ENCODE results near the gene PALD1. TPM values are rescaled to one million over a fixed set of nuclear protein-coding genes. Genes with fewer than 3 reads are reported as not detected.

Gene PALD1
- total RNA-seq, 2 experiments from 2014 or later: 0.36 to 0.44 TPM

DNA sequence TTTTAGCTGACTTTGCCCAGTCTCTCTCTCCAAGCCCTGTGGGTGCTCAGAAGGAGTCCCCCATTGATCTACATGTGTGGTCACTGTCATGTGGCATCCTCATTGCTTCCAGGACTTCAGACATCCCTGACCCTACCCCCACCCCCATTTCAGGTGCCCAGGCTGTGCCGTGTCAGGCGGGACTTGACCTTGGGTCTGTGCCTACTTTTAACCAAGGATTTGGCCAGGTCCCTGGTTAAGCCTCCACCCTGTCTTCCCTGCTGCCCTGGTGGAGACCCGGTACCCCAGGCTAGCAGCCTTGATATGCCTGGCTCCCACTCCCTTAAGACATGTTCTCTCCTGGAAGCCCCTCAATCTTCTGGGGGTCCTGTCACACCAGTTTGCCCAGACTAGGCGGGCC is 92.7 kb downstream of the PALD1 start:
- Histone ChIP-seq H3K4me1 (ENCODE audit: insufficient read depth, low read length) (peaks cover 14% of the 10 kb centered on the region), H3K4me3 (ENCODE audit: low read length) (no peak overlapping the region), H3K27me3 (ENCODE audit: control insufficient read depth in 1 of 2, insufficient read depth in 2 of 2, low read length in 2 of 2) (no peaks in the 10 kb centered on the region), H3K27ac (ENCODE audit: low read depth in 1 of 2, low read length in 2 of 2) (no peak overlapping the region), H3K36me3 (ENCODE audit: insufficient read depth, low read length) (no peaks in the 10 kb centered on the region), H3K9me3 (ENCODE audit: control insufficient read depth in 1 of 2, insufficient read depth in 1 of 2, low read length in 2 of 2) (no peaks in the 10 kb centered on the region)
- intact Hi-C loops (cut with DNase I, micrococcal nuclease): no loop called here
- ChIA-PET CTCF (no interaction called here), POLR2A (no interaction called here)
- no peak for DNase-seq
- Mint-ChIP-seq H3K4me1 (ENCODE audit: low read depth) (peaks cover 9% of the 10 kb centered on the region), H3K27me3 (no peaks in the 10 kb centered on the region), H3K4me3 (no peak overlapping the region), H3K36me3 (ENCODE audit: low read depth) (no peaks in the 10 kb centered on the region), H3K27ac (no peak overlapping the region), H3K9me3 (no peaks in the 10 kb centered on the region)
- TF ChIP-seq, protein P1, sequence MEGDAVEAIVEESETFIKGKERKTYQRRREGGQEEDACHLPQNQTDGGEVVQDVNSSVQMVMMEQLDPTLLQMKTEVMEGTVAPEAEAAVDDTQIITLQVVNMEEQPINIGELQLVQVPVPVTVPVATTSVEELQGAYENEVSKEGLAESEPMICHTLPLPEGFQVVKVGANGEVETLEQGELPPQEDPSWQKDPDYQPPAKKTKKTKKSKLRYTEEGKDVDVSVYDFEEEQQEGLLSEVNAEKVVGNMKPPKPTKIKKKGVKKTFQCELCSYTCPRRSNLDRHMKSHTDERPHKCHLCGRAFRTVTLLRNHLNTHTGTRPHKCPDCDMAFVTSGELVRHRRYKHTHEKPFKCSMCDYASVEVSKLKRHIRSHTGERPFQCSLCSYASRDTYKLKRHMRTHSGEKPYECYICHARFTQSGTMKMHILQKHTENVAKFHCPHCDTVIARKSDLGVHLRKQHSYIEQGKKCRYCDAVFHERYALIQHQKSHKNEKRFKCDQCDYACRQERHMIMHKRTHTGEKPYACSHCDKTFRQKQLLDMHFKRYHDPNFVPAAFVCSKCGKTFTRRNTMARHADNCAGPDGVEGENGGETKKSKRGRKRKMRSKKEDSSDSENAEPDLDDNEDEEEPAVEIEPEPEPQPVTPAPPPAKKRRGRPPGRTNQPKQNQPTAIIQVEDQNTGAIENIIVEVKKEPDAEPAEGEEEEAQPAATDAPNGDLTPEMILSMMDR (IDR thresholded peaks at IDR 0.05): no peak
- no peak for ATAC-seq (ENCODE audit: poor library complexity)

DNA sequence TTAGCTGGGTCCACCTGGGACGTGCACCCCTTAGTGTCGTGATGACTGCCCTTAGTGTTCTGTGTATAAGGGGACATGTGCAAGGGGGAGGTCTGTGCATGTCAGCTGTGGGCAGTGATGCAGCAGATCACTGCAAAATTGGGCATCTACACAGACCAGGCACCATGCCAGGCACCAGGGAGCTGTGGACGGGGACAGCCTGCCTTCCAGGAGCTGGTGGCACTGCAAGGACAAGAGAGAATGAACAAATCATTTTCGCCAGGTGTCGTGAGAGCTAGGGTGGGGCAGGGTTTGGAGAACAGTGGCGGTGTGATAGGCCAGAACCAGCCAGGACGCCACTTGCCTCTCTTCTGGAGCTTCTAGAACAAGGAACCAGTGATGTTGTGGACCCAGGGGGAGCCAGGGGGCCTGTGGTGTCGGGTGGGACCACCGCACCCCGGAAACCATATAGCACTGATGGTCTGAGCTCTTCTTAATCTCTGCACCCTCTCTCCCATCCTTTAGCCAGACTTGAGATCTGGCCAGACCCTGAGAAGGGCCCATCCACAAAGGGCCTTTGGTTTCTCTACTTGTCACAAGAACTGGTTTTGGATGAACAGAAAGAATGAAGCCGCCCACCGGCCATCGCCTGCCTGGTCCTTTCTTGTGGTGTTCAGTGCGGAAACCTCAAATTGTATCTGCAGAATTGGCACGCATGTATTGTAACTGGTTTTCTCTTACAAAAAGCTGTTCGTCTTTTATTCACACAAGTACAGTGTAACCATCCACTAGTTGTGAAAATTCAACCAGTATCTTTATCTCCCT is 93.3 kb downstream of the PALD1 start:
- H3K9me3 ChIP-seq (ENCODE audit: control insufficient read depth in 1 of 2, insufficient read depth in 1 of 2, low read length in 2 of 2): no peaks in the 10 kb centered on the region
- no peak for ATAC-seq (ENCODE audit: poor library complexity)
- no peaks in the 10 kb centered on the region for H3K36me3 Mint-ChIP-seq (ENCODE audit: low read depth)
- H3K4me3 Mint-ChIP-seq: no peak overlapping the region
- H3K27me3 ChIP-seq (ENCODE audit: control insufficient read depth in 1 of 2, insufficient read depth in 2 of 2, low read length in 2 of 2): no peaks in the 10 kb centered on the region
- no peak overlapping the region for H3K27ac Mint-ChIP-seq
- DNase-seq: no peak
- no peak overlapping the region for H3K4me3 ChIP-seq (ENCODE audit: low read length)
- TF ChIP-seq, protein P1 (IDR thresholded peaks at IDR 0.05): no peak
- no peaks in the 10 kb centered on the region for H3K27me3 Mint-ChIP-seq
- POLR2A ChIA-PET: no interaction called here
- no peaks in the 10 kb centered on the region for H3K9me3 Mint-ChIP-seq
- H3K4me1 ChIP-seq (ENCODE audit: insufficient read depth, low read length): peaks cover 20% of the 10 kb centered on the region
- peaks cover 15% of the 10 kb centered on the region for H3K4me1 Mint-ChIP-seq (ENCODE audit: low read depth)
- H3K27ac ChIP-seq (ENCODE audit: low read depth in 1 of 2, low read length in 2 of 2): no peak overlapping the region
- CTCF ChIA-PET: no interaction called here
- intact Hi-C loops (cut with DNase I, micrococcal nuclease): no loop called here
- H3K36me3 ChIP-seq (ENCODE audit: insufficient read depth, low read length): no peaks in the 10 kb centered on the region

DNA sequence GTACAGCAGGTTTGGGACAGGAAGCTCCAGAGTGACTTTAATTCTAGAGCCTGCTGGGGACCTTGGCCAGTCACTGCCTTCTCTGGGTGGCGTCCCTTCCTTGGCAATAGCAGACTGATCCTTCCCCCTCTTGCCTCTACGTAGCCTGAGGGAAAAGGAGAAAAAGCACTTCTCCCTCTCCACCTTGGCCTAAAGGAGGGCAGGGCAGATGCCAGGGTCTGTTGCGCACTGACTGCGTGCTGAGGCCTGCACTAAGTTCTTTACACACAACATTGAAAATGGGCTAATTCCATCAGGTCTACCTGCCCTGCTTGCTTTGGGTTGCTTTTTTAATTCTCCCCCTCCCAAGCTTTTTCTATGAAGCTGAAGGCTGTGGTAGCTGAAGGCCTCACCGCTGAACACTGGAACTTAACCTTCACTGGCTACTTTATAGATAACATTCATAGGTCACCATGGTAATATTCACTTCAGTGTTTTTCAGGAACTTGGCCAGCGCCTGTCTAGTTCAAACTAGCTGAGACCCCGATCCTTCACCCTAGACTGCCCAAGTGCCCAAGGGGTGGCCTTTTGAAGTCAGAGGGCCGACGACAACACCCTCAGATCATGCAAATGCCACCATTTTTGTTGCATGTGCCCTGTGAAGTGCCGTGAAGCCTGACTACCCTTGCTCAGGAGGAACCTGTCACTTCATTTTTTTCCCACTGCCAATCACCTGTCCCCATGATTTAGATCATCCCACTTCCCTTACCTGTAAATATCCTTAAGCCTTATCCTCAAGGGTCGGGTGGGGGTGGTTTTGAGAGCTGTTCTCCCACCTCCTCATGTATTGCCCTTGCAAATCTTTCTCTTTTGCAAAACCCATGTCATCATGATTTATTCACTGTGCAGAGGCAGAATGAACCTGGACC is 95.3 kb downstream of the PALD1 start:
- H3K4me3 ChIP-seq (ENCODE audit: low read length): no peak overlapping the region
- H3K27me3 ChIP-seq (ENCODE audit: control insufficient read depth in 1 of 2, insufficient read depth in 2 of 2, low read length in 2 of 2): no peaks in the 10 kb centered on the region
- DNase-seq (no peak), ATAC-seq (ENCODE audit: poor library complexity) (no peak)
- H3K9me3 Mint-ChIP-seq: no peaks in the 10 kb centered on the region
- no peak overlapping the region for H3K27ac ChIP-seq (ENCODE audit: low read depth in 1 of 2, low read length in 2 of 2)
- no peaks in the 10 kb centered on the region for H3K27me3 Mint-ChIP-seq
- CTCF ChIA-PET: no interaction called here
- POLR2A ChIA-PET: no interaction called here
- H3K9me3 ChIP-seq (ENCODE audit: control insufficient read depth in 1 of 2, insufficient read depth in 1 of 2, low read length in 2 of 2): no peaks in the 10 kb centered on the region
- TF ChIP-seq, protein P1 (IDR thresholded peaks at IDR 0.05): no peak
- no peaks in the 10 kb centered on the region for H3K36me3 Mint-ChIP-seq (ENCODE audit: low read depth)
- no peaks in the 10 kb centered on the region for H3K36me3 ChIP-seq (ENCODE audit: insufficient read depth, low read length)
- H3K4me1 ChIP-seq (ENCODE audit: insufficient read depth, low read length): peaks cover 33% of the 10 kb centered on the region
- no peak overlapping the region for H3K27ac Mint-ChIP-seq
- peaks cover 35% of the 10 kb centered on the region for H3K4me1 Mint-ChIP-seq (ENCODE audit: low read depth)
- intact Hi-C loops (cut with DNase I, micrococcal nuclease): no loop called here
- H3K4me3 Mint-ChIP-seq: no peak overlapping the region

All from CD4-positive, alpha-beta T cell (primary cell).